HG03439 (cell line): Measurements from ENCODE around the gene C5AR2.
"Not testable (repeated sequence)": the region's sequence is repeated elsewhere in the genome, so short reads cannot be mapped to it uniquely, and the experiment has no call there.

ENCODE experiments used
- ATAC-seq: cut with Tn5 transposase; IDR thresholded peaks from one replicate; pipeline ENCODE4 v1.9.1; 2021; ENCODE audit warnings: mild to moderate bottlenecking, moderate library complexity; ENCODE audit not compliant: unreplicated experiment

The C5AR2 gene

DNA sequence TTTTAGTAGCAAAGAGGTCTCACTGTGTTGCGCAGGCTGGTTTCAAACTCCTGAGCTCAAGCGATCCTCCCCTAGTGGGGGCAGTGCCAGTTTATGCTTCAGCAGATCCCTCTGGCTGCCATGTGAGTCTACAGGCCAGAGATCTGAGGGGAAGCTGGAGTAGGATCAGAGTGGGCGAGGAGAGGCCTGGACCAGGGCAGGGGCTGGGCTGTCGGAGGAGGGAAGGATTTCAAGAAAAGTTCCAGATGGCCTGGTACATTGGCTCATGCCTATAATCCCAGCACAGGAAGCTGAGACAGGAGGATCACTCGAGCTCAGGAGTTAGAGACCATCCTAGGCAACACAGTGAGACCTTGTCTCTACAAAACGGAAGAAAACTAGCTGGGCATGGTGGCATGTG lies 27.0 kb downstream of the C5AR2 start:
- no peak for ATAC-seq

DNA sequence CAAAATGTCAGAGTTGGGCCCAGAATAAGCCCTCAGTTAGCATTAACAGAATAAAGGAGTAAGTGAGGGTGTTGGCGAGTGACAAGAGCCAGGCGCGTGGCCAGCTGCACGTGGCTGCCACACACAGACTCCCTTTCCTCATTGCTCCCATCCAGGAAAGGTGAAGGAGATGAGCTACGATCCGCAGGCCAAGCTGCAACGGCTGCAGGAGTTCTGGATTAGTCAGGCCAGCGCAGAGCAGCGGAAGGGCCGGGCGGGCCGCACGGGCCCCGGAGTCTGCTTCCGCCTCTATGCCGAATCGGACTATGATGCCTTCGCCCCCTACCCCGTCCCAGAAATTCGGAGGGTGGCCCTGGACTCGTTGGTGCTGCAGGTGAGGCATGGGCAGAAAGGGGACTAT lies 30.3 kb downstream of the C5AR2 start:
- no peak for ATAC-seq

DNA sequence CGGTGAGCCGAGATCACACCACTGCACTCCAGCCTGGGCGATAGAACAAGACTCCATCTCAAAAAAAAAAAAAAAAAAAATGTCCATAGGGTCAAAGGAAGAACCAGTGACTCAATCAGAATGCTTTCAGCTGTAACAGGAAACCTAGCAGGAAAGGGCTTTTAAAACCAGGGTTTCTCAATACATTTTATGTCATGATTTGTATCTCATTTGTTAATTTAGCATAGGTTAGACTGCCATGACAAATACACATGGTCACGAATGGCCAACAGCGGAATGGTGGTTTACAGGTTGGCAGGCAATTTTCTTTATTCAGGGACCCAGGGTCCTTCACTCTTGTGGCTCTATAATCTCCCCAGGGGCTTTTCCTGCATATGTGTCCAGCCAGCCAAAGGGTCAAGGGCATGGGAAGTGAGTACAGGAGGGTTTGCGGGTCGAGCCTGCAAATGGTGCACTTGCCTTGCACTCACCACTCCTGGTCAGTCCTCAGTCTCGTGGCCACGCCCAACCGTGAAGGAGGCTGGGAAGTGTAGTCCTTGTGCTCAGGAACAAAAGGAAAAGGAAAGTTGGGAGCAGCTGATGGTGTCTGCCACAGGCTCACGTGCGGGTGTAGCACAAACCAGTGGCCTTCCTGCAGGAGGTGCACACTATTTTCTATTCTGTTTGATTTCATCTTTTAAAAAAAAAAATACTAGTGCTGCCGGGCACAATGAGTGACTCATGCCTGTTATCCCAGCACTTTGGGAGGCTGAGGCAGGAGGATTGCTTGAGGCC lies 32.0 kb downstream of the C5AR2 start:
- ATAC-seq = no peak

DNA sequence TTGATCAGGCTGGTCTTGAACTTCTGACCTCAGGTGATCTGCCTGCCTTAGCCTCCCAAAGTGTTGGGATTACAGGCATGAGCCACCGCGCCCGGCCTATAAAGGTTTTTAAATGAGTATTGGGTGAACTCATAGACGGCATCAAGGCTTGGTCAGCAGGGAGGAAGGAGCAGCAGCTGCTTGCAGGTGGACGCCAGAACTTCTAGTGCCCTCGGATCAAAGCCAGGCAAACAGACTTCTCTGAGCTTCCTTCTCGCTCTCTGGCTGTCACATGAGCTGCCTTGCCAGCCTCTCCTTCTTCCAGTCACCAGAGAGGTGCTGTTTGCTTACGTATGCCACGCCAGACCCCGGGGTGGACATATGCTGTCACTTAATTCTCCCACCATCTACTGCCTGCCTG lies 33.5 kb downstream of the C5AR2 start:
- not testable (repeated sequence) for ATAC-seq

DNA sequence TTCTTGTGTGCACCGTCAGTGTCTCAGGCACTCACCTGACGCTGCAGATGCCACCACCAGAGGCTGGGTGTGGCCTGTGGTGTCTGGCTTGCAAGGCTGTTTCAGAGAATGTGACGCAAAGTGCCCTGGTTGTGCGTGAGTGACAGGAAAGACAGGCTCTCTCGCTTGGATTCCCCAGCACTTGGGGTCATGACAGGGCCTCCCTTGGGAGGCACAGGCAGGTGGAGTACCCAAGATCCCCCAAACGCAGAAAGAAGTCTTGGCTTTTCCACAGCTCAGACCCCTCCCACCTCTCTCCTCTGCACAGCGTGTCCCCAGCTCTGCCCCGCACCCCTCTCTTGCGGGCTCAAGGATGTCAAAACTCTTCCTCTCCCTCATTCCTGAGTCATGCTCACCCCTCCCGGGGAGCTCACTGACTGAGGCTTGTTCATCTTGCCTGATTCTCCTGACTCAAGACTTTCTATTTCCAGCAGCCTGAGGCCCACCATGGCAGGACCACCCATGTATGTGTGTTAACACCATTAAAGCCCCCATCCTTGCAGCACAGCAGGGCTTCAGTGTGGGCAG lies 38.2 kb downstream of the C5AR2 start:
- no peak for ATAC-seq

DNA sequence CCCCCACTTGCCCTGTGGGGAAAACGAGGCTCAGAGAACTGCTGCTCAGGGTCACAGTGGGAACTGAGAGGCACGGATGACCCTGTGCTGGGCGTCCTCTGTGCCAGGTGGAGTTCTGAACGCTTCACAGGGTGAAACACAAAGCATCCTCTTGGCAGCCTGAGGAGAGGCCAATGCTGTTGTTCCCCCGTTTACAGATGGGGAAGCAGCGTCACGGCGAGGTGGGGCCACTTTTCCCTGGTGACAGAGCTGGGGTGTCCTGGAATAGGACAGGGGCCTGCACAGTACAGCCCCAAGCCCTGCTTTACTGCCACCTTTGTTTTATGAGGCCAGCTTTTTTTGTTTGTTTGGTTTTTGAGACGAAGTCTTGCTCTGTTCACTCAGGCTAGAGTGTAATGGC lies 39.3 kb downstream of the C5AR2 start:
- no peak for ATAC-seq

DNA sequence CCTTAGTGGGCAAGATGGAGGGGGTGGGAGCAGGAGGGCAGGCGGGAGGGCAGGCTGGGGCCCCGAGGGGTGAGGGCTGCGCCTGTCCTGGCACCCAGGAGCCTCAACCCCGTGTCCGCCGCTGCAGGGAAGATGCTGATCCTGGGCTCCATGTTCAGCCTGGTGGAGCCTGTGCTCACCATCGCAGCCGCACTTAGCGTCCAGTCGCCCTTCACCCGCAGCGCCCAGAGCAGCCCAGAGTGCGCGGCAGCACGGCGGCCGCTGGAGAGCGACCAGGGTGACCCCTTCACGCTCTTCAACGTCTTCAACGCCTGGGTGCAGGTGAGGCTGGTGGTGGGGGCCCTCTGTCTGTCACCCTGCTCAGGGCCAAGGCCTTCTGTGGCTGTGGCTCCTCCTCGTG lies 40.6 kb downstream of the C5AR2 start:
- ATAC-seq = no peak

DNA sequence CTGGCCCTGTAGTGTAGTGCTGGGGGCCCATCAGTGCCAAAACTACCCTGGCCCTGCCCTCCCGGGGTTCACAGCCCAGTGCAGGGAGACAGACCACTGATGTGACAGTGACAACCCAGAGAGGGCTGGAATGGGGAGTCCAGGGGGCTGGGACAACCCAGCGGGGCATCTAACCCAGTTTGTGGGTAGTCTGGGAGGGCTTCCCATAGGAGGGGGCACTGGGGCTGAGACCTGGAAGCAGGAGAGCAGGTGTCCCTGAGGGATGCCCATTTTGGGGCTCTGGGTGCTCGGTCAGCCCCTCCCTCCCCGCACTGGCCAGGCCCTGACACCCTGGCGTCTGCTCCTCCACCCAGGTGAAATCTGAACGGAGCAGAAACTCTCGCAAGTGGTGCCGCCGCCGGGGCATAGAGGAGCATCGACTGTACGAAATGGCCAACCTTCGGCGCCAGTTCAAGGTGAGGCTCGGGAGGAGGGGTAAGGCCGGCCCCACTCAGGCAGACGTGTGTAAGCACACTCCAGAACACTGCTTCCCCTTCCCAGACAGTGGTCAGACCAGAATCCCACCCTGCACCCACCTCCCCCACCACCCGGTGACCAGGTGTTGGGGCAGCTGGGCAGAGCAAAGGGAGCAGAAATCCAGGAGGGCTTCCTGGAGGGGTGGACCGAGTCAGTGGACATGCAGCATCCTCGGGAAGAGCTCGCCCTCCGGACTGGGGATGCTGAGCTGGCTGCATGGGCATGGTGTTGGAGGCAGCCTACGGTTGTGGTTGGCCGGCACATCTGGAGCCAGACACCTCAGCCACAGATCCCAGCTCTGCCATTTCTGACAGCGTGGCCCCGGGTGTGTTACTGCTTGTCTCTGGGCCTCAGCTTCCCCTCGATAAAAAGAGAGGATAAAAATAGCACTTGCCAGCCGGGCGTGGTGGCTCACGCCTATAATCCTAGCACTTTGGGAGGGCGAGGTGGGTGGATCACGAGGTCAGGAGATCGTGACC lies 41.6 kb downstream of the C5AR2 start:
- ATAC-seq = no peak

DNA sequence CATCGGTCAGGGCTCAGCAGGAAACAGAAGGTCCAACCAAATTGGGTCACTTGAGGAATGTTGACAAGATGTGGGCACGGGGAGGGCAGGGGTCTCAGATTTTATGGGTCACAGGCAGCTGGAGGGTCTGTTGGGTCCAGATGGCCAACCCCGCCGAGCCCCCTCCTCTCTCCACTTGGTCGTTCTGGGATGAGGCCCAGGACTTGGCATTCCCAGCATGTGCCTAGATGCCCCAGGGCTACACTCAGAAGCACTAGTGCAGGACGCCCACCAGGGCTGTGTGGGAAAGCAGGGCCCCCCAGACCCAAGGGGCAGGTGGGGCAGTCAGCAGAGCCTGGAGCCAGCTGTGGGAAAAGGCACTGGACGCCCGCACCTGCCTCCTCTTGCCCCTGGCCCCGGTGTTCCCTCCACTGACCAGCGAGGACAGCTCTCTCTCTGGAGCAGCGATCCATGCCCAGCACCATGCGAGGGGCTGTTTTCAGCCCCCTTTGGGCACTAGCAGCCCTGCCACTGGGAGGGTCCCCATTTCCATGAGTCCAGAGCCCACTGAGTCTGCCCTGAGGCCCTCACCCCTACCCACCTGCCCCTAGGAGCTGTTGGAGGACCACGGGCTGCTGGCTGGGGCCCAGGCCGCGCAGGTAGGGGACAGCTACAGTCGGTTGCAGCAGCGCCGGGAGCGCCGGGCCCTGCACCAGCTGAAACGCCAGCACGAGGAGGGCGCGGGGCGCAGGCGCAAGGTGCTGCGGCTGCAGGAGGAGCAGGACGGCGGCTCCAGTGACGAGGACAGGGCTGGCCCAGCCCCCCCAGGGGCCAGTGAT lies 43.1 kb downstream of the C5AR2 start:
- ATAC-seq = no peak

DNA sequence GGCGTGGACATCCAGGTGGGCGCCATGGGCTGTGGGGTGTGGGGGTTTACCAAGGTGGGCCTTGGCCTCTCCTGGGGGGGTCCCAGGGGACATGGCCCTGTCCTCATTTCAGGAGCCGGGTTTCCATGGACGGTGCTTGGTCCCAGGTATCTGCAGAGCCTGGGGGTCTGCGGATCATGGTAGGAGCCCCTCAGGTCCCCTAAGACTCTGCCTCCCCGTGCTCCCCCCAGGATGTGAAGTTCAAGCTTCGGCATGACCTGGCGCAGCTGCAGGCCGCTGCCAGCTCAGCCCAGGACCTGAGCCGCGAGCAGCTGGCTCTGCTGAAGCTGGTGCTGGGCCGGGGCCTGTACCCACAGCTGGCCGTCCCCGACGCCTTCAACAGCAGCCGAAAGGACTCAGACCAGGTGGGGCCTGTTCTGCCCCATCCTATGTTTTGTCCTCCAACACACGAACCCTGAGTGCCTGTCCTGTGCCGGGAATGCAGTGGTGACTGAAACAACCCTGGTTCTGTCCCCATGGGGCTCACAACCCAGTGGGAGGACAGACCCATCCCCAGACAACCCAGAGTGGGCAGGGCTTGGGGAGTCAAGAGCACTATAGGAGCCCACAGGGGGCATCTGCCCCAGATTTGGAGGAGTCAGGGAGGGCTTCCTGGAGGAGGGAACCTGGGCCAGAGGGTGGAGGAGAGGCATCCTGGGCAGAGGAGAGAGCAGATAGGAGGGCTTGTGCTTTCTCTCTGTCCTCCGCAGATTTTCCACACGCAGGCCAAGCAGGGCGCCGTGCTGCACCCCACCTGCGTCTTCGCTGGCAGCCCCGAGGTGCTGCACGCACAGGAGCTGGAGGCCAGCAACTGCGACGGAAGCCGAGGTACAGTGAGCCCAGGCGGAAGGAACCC lies 44.0 kb downstream of the C5AR2 start:
- no peak for ATAC-seq

DNA sequence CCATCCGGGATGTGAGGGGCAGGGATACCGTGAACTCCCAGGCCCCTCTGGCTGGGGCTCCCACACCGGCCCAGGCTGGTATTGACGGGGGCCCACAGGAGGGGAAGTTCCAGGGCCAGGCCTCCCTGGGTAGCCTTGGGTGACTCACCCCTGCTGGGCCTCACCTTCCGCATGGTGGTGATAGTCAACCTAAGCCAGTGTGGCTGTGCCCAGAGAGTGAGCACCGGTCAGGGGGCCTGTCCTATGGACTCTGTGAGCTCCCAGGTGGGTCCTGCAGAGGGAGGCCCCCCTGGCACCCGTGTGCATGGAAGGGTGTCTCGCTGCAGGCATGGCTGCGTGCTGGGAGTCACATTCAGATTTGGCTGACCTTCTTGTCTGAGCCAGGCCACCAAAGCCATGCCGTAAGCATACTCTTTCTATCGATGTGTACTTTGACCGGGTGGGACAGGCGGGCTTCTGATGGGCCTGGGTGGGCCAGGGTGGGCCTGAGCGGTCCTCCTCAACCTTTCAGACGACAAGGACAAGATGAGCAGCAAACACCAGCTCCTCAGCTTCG lies 44.7 kb downstream of the C5AR2 start:
- ATAC-seq = no peak

DNA sequence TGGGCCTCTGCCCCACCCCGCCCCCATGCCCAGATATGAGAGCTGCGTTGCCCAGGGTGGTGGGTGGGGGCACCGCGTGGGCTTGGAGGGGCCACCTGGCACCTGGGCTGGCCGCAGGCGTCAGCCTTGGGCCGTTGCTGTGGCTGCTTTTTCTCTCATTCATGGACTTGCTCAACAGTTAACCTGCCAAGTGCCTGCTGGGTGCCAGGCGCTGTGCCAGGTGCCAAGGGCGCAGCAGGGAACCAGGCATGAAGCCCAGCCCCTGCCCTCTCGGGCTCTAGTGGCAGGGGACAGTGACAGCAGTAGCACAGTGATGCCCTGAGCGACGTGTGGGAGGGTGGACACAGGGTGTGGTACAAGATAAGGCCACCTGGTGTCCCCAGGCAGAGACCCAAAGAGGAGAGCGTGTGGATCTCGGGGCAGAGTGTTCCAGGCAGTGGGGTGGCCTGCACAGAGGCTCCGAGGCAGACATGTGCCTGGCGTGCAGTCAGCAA lies 45.3 kb downstream of the C5AR2 start:
- no peak for ATAC-seq

DNA sequence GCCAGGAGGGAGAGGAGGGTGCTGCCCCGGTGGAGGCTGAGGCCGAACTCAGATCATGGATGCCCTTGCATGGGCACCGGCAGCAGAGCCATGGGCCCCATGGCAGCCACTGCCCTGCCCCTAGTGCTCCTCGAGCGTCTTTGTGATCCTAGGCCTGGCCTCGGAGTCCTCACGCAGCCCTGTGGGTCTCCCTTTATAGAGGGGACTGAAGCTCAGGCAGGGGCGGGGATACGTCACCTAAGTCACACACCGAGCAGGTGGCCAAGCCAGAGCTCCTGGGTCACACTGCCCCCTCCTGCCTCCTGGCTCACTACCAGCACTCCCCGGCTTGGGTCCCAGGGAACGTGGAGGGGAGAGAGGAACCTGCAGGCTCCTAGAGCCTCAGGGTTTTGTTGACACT lies 45.8 kb downstream of the C5AR2 start:
- no peak for ATAC-seq

DNA sequence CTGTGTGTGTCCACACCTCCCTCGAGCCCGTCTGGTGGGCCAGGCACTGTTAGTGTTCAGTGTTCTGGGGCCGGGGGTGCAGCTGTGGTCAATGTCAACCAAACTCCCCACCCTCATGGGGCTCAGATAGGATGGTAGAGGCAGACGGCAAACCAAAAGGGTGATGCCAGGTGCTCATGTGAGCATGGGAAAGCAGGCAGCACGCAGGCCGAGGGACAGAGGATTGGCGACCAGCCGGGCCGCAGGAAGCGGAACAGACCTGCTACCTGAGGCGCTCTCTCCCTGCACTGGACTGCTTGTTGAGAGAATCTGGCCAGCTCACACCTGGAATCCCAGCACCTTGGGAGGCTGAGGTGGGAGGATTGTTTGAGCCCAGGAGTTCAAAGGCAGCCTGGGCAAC lies 46.3 kb downstream of the C5AR2 start:
- no peak for ATAC-seq

DNA sequence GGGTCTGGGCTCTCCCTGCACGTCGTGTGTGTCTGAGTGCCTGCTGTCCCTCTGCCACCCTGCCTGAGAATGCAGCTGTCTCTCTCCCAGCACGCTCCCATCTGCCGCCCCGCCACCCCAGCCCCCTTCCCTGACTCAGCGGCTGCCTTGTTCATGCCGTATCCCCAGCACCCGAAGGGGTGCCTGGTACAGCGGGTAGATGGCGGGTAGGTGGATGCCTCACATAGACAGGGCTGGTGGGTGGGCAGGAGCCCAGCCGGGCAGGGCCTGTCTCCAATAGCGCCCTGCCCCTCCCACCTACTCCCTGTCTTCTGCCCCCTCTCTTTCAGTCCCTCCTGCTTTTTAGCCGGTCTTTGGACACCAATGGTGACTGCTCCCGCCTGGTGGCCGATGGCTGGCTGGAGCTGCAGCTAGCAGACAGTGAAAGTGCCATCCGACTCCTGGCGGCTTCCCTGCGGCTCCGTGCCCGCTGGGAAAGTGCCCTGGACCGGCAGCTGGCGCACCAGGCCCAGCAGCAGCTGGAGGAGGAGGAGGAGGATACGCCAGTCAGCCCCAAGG lies 47.5 kb downstream of the C5AR2 start:
- no peak for ATAC-seq

DNA sequence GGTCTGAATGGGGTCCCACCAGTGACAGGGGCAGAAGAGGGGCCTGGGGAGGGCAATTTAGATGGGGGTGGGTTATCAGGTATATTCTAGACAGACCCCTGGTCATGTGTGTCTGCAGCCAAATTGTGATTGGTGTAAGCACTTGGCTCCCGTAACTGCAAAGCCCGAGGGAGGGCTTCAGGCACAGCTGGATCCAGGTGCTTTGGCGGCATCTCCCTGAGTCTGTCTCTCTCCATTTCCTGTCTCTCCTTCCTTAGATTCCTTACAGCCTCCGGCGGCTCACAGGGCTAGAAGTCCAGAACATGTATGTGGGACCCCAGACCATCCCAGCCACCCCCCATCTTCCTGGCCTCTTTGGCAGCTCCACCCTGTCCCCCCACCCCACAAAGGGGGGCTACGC lies 48.6 kb downstream of the C5AR2 start:
- ATAC-seq = no peak

DNA sequence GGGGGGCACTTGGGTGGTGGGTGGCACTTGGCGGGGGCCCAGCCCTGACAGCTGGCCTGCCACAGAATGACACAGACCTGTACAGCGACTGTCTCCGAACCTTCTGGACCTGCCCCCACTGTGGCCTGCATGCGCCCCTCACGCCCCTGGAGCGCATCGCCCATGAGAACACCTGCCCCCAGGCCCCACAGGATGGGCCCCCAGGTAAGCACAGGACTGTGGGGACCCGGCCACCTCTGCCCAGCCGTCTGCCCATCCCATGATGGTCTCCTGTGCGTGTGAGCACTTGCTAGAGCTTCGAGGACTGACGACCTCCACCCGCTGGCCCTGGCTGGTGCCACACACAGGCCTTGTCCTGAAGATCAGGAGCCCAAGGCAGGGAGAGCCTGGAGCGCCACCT lies 49.1 kb downstream of the C5AR2 start:
- no peak for ATAC-seq

DNA sequence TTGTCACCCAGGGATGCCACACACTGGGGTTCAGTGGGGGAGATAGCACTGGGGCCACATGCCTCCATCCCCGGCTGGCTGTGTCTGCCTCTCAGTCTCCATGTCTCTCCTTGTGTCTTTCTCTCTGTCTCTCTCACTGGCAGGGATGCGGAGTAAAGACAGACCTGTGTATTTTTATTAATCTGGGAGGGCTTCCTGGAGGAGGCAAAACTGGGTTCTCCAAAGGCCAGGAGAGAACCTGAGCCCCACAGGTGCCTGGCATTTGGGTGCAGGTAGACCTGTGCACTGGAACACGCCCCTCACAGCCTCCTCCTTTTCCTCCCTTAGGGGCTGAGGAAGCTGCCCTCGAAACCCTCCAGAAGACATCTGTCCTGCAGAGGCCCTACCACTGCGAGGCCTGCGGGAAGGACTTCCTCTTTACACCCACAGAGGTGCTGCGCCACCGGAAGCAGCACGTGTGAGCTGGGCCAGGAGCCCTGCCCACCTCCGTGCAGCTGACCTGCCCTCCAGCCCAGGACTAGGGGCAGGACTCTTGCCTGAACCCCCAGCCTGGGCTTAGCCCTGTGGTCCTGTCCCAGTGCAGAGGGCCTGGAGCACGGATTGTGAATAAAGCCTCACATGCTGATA lies 49.8 kb downstream of the C5AR2 start:
- ATAC-seq = no peak

DNA sequence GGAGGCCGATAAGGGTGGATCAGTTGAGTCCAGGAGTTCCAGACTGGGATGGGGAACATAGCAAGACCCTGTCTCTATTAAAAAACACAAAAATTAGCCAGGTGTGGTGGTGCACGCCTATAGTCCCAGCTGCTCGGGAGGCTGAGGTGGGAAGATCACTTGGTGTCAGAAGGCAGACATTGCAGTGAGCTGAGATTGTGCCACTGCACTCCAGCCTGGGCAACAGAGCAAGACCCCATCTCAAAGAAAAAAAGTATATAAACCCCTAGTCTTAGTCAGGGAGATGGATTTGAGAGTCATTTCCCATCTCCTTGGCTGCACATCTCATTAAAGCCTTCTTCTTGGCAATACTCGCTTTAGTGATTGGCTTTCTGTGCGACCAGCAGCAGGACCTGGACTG lies 51.9 kb downstream of the C5AR2 start:
- ATAC-seq = not testable (repeated sequence)
